GM11168 (cell line): Measurements from ENCODE around the gene NT5C.
"Not testable (repeated sequence)": the region's sequence is repeated elsewhere in the genome, so short reads cannot be mapped to it uniquely, and the experiment has no call there.

Experiments used
- in situ Hi-C: fragments of 300-500 bp; cut with MboI; formaldehyde crosslinking; loops from one replicate; pipeline ENCODE4 v1.12.0; 2022; ENCODE audit warnings: low sequenced_read_pairs; ENCODE audit not compliant: unreplicated experiment

NT5C gene

GRCh38 chr17:75131278-75132017 lies at the start of gene NT5C:
NT5C (minus strand) TSS chr17:75131742; CDS start chr17:75131707, 35 bp downstream.
- in situ Hi-C loops = no loop called here

GRCh38 chr17:75181110-75181509 lies 49.6 kb upstream of the NT5C start:
- in situ Hi-C loops = no loop called here

DNA sequence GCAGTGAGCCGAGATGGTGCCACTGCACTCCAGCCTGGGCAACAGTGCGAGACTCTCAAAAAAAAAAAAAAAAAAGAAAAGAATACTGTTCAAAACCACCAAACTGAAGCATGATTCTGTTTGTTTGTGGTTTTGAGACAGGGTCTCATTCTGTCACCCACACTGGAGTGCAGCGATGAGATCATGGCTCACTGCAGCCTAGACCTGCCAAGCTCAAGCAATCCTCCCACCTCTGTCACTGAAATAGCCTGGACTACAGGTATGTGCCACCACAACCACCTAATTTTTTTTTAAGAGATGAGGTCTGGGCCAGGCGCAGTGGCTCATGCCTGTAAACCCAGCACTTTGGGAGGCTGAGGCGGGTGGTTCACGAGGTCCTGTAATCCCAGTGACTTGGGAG lies 46.9 kb upstream of the NT5C start:
- in situ Hi-C loops = no loop called here

GRCh38 chr17:75176625-75177024 lies 45.1 kb upstream of the NT5C start:
- in situ Hi-C loops = no loop called here

GRCh38 chr17:75174996-75175395 lies 43.5 kb upstream of the NT5C start:
- in situ Hi-C loops = no loop called here

- in situ Hi-C loops = no loop called here
These were observed 42.0 kb upstream of the NT5C start for GRCh38 chr17:75173526-75173925.

GRCh38 chr17:75168998-75169397 lies 37.5 kb upstream of the NT5C start:
- in situ Hi-C loops = no loop called here

- in situ Hi-C loops = not testable (repeated sequence)
These were observed 33.1 kb upstream of the NT5C start for GRCh38 chr17:75164606-75165005.

- in situ Hi-C loops = no loop called here
These were observed 31.5 kb upstream of the NT5C start for GRCh38 chr17:75163074-75163473.

GRCh38 chr17:75160211-75160610 lies 28.7 kb upstream of the NT5C start:
- in situ Hi-C loops = no loop called here

DNA sequence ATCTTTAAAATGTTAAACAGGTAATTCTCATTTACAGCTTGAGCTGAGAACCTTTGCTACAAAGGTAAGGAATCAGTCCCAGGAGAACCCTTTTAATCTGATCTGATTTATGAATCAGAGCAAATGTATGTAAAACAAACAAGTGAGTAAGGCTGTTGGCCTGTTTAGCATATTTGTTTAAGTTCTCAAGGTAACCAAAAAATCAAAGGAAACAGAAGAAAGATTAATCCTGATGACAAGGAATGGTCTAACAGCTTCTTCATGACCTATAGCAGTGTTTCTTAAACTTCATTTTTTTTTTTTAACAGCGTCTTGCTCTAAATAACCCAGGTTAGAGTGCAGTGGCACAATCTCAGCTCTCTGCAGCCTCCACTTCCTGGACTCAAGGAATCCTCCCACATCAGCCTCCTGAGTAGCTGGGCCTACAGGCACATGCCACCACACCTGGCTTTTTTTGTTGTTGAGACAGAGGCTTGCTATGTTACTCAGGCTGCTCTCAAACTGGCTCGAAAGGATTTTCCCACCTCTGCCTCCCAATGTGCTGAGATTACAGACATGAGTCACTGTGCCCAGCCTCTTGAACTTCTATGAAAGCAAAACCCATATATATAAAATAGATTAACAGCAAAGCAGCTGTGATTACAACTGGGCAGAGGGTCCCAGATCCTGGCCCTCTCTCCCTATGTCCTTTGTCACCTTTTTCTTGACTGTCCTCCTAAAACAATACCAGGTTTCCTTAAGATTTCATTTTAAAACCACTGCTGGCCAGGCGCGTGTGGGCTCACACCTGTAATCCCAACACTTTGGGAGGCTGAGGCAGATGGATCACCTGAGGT lies 27.9 kb upstream of the NT5C start:
- in situ Hi-C loops = no loop called here

- in situ Hi-C loops = not testable (repeated sequence)
These were observed 26.9 kb upstream of the NT5C start for GRCh38 chr17:75158480-75158879.

GRCh38 chr17:75155191-75155601 lies 23.7 kb upstream of the NT5C start:
- in situ Hi-C loops = no loop called here

- in situ Hi-C loops = no loop called here
These were observed 22.9 kb upstream of the NT5C start, which contains the start of gene JPT1 for GRCh38 chr17:75154195-75155106. JPT1 (minus strand) TSS chr17:75154512; CDS start chr17:75154397, 115 bp downstream.

GRCh38 chr17:75153780-75154194 lies 22.2 kb upstream of the NT5C start:
- in situ Hi-C loops = no loop called here

- in situ Hi-C loops = no loop called here
These were observed 21.6 kb upstream of the NT5C start for GRCh38 chr17:75152922-75153779.

GRCh38 chr17:75152523-75152921 lies 21.0 kb upstream of the NT5C start:
- in situ Hi-C loops = no loop called here

DNA sequence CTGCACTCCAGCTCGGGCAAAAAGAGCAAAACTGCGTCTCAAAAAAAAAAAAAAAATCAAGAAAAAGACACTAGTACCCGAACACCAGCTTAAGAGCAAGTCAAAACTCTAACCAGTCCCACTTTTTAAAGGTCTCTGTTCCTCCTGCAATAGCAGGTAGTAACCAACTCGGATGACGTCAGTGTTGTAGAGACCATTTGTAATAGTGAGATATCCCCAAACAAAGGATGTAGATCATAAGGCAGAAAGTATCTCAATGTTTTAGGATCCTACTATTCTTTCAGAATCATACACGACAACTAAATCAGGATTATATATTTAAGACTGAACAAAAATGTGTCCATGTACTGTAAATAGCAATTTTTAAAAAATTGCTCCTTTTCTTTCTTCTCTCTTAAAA lies 20.4 kb upstream of the NT5C start:
- in situ Hi-C loops = no loop called here

DNA sequence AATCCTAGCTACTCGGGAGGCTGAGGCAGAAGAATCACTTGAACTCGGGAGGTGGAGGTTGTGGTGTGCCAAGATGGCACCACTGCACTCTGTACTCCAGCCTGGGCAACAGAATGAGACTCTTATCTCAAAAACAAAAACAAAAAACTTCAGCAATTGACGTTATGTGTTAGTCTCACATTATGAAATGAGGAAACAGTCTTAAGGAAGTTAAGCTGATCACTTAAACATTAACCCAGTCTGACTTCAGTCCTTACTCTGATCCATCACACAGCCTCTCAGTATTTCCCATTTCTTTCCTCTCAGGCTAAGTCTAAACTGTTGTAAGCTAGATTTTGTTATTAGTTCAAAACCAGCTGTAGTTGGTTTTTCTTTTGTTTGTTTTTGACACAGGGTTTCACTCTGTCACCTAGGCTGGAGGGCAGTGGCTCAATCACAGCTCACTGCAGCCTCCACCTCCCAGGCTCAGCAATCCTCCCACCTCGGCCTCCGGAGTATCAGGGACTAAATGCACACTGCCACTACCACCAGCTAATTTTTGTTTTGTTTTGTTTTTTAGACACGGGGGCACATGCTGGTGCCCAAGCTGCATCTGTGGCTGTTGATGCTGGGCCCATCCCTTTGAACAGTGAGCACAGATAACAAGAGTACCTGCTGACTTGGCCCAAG lies 16.5 kb upstream of the NT5C start:
- in situ Hi-C loops = no loop called here
